ENCODE data around the gene SZRD1.

GRCh38 chr1:16383888-16384287, 16.8 kb downstream of the SZRD1 start:
- TF ChIP-seq CTCF (conservative IDR thresholded peaks at IDR 0.05; ENCODE audit: low read depth, low read length) (no peak), POLR2A (IDR thresholded peaks at IDR 0.05; ENCODE audit: low read depth, low read length) (no peak), BHLHE40 (IDR thresholded peaks at IDR 0.05; ENCODE audit: low read depth, low read length) (no peak), USF2 (IDR thresholded peaks at IDR 0.05; ENCODE audit: low read depth, low read length) (no peak)

Data from IMR-90 (cell line).